NB4 (cell line): ENCODE data around the gene ANXA8.

ENCODE experiments used
- POLR2A ChIP-seq: IDR thresholded peaks from 2 replicates; pipeline ENCODE4 v1.6.1; 2011; ENCODE audit warnings: mild to moderate bottlenecking; ENCODE audit not compliant: insufficient read length; ENCODE audit errors: extremely low read depth
- TF ChIP-seq, protein P1 (sequence below): IDR thresholded peaks from one replicate; pipeline ENCODE4 v1.5.1; 2012; ENCODE audit warnings: low read depth, low read length

DNA sequence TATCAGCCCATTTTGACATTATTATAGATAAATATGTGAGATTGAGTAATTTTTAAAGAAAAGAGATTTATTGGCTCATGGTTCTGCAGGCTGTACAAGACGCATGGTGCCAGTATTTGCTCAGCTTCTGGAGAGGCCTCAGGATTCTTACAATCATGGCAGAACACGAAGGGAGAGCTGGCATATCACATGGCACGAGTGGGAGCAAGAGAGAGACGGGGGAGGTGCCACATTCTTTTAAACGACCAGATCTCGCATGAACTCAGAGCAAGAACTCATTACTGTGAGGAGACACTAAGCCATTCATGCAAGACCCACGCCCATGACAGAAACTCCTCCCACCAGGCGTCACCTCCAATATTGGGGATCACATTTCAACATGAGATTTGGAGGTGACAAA, 59.7 kb downstream of the ANXA8 start:
- TF ChIP-seq, protein P1, sequence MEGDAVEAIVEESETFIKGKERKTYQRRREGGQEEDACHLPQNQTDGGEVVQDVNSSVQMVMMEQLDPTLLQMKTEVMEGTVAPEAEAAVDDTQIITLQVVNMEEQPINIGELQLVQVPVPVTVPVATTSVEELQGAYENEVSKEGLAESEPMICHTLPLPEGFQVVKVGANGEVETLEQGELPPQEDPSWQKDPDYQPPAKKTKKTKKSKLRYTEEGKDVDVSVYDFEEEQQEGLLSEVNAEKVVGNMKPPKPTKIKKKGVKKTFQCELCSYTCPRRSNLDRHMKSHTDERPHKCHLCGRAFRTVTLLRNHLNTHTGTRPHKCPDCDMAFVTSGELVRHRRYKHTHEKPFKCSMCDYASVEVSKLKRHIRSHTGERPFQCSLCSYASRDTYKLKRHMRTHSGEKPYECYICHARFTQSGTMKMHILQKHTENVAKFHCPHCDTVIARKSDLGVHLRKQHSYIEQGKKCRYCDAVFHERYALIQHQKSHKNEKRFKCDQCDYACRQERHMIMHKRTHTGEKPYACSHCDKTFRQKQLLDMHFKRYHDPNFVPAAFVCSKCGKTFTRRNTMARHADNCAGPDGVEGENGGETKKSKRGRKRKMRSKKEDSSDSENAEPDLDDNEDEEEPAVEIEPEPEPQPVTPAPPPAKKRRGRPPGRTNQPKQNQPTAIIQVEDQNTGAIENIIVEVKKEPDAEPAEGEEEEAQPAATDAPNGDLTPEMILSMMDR, result no peak
- no peak for TF ChIP-seq POLR2A
